GM18858 (cell line): ENCODE measurements around the gene LIN7C.

Source experiments
- ATAC-seq: cut with Tn5 transposase; IDR thresholded peaks from one replicate; pipeline ENCODE4 v1.9.1; 2021; ENCODE audit not compliant: unreplicated experiment

LIN7C gene

DNA sequence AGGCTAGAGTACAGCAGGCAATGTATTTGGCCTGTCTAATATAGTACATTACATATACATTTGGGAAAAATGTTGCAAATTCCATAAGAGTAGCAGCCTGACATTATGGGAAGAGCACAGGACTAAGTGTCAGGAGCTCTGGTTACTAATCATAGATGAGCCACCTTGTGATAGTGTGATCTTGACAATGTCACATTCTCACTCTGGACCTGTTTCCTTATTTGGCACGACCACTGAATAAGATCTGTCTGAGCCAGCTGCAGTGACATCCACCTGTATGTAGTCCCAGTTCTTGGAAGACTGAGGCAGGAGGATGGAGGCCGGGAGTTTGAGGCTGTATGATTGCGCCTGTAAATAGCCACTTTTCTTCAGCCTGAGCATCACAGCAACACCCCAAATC, 5.7 kb upstream of the LIN7C start:
- no peak for ATAC-seq

DNA sequence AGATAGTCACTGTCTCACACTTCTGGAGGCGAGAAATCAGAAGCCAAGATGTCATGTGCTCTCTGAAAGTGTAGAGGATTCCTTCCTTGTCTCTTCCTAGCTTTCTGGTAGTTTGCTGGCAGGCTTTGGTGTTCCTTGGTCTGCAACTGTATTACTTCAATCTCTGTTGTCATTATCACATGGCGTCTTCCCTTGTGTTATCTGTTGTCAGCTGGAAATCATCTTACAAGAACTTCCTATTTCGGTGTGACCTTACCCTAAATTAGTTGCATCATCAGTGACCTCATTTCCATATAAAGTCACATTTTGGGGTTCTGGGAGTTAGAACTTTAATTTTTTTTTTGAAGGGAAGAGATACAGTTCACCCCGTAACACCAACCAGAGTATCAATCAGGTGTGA, 3.3 kb upstream of the LIN7C start:
- no peak for ATAC-seq

DNA sequence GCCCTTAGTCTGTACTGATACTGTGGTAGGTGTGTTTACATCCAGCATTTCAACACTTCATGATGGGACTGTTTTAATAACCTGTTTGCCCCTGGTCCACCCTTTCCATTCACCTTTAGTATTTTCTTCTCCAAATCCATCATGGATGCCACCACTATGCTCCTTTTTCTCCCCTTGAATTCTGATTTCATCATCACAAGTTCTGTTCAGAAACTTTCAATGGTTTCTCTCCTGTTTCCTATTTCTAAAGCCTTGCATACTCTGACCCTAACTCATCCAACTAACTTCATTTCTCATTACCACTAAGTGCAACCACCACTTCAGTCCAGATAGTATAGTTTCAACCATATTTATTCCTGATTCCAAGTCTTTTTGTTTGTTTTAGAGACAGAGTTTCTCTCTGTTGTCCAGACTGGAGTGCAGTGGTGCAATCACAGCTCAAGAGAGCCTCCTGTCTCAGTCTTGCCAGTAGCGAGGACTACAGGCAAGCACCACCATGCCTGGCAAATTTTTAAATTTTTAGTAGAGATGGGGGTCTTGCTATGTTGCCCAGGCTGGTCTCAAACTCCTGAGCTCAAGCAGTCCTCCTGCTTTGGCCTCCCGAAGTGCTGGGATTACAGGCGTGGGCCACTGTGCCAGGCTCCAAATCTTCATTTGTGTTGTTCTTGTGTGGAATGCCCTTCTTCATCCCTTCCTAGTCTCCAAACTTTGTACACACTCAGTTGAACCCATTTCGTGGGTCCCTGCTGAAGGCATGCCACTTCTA, 1.2 kb upstream of the LIN7C start:
- no peak for ATAC-seq

DNA sequence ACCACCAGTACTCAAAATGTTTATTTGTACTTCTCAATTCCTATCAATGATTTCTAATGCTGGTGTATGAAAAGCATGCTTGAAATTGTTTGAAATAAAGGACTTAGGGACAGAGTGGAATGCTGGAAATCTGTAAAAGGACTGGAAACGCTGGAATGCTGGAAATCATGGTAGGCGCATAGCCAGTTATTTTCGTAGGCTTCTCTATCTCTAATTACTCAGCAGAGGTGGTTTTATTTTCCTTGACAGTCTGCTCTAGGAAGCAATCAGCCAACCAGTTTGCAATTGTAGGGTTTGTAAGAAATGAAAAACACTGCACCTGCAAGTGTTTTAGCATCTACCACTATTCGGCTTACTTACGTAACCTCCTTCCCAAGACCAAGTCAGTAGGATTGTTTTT, 788 bp downstream of the LIN7C start:
- ATAC-seq = no peak

DNA sequence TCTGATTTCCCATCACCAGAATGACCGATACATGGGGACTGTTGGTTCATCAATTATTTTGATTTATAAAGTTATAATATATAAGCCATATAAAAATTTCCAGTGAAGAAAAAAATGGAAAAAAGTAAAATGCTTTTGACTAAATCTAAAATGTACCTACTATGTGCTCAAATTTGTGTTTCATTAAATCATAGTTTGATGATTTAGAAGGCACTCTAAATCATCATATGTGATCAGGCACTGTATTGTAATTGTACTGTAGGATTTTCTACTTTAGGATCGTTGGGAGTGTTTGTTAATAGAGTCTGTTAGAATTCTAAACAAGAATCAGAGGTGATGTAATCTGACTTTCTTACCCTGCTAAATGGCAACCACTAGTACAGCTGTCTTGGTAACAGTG, 2.4 kb downstream of the LIN7C start:
- ATAC-seq = no peak

DNA sequence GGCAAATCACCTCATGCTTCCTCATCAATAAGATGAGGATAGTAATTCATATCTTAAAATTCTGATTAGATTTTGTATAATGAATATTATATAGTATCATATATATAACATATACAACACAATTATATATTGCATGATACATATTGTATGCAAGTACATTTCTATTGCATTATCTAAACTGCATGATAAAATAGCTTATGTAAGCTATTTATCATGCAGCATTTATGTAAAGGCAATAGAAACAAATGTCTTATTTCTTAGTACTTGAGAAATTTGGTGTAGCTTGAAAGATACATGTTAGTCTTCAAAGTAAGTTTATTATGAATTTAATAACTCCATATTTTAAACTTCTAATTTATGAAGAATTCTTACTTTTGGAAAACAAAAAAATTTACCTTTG, 5.5 kb downstream of the LIN7C start:
- no peak for ATAC-seq

DNA sequence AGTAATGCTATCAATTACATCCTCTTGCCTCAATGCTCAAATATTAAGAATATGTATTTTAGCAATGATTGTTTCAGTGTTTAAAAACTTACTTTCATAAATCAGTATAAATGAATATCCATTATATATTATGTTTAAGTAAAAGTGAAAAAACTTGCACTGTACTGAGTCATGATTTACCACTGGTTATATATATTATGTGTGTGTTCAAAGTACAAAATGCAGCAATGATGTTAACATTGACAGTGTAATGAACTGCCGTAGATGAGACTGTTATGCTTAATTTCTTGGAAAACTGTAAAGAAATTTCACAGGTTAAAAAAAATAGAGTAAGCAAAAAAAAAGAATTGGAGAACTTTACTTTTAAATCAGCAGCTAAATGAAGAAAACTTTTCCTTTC, 8.7 kb downstream of the LIN7C start:
- ATAC-seq = no peak

DNA sequence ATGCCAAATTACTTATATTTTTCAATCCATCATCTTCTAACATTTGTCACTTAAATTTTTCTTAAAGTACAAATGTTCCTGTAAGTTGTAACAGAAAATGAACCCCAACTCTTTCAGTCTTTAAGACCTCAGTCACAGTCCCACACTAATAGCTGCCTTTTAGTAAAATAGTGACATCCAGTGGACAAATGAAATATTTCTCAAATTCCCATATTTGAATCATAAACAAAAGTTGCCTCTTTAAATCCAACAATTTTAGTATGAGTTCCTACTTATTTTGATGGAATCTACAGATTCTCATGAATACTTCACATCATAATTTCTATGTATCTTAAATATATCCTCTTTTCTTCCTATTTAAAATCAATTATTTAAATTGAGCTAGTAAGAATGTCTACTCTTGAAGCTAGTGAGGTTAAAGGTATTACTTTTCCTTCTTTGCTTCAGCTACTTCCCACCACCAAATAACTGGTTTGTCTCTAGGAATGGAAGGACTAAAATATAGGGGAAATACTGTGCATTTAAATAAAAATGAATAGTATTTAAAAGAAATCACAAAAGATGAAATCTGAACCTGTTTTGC, 9.2 kb downstream of the LIN7C start:
- ATAC-seq = peak; percentile 83

DNA sequence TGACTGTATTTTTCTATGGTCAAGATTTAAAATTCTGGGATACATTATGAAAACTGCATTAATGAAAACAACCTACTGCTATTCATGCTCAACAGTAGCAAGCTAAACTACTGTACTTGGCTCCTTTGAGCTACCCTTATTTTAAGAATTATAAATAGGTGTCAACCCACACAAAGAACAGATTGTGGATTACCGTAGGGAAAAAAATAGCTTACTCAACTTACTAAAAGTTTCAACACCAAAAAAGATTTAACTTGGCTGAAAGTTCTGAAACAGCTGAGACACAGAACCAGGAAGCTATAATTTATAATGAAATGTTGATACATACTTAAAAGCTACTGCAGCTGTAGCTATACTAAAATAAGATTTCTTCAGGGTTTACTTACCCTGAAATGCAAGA, 10.1 kb downstream of the LIN7C start:
- no peak for ATAC-seq

DNA sequence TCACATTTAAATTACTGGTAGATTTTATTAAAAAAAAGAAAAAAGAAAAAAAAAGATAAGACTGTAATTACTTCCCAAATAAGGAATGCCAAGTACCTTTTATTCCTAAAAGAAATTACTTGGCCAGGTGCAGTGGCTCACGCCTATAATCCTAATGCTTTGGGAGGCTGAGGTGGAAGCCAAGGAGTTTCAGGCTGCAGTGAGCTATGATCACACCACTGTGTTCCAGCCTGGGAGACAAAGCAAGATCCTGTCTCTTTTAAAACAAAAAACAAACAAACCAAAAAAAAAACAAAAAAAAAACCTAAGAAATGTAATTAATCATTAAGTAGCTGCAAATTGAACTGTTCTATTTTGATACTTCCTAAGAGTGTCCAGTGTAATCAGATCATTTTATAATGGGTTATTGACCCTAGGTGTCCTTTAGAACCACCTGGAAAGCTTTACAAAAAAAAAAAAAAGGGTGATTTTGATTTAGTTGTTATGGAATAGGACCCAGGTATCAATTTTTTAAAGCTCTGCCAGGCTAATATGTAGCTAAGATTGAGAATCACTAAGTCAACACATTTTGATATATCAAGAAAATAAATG, 10.8 kb downstream of the LIN7C start:
- ATAC-seq = no peak

DNA sequence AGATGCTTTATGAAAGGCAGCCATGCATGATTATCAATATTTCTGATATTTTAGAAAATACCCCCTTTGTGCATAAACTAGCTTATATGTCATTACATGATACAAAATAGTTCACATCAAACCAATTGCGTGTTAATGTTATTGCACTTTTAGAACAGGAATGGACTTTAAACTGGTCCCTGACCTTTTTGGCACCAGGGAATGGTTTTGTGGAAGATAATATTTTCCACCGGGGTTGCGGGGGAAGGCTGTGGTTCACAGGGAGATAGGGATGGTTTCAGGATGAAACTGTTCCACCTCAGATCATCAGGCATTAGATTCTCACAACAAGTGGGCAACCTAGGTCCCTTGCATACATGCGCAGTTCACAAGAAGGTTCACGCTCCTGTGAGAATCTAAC, 17.5 kb downstream of the LIN7C start:
- ATAC-seq = no peak

DNA sequence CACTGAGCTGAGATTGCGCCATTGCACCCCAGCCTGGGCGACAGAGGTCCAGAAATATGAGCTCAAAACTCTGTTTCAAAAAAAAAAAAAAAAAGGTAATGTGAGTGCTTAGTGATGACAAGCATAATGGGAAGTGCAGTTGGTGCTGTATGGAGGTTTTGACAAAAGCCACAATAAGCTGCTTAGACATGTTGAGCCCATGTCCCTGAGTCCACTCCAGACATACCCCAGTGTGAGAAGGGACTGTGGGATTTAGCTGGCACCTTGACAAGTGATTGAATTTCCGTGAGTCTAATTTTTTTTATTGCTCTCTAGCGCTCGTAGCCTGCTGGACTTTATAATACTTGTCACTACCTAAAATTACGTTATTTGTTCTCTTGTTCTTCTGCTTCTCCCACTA, 18.9 kb downstream of the LIN7C start:
- no peak for ATAC-seq

DNA sequence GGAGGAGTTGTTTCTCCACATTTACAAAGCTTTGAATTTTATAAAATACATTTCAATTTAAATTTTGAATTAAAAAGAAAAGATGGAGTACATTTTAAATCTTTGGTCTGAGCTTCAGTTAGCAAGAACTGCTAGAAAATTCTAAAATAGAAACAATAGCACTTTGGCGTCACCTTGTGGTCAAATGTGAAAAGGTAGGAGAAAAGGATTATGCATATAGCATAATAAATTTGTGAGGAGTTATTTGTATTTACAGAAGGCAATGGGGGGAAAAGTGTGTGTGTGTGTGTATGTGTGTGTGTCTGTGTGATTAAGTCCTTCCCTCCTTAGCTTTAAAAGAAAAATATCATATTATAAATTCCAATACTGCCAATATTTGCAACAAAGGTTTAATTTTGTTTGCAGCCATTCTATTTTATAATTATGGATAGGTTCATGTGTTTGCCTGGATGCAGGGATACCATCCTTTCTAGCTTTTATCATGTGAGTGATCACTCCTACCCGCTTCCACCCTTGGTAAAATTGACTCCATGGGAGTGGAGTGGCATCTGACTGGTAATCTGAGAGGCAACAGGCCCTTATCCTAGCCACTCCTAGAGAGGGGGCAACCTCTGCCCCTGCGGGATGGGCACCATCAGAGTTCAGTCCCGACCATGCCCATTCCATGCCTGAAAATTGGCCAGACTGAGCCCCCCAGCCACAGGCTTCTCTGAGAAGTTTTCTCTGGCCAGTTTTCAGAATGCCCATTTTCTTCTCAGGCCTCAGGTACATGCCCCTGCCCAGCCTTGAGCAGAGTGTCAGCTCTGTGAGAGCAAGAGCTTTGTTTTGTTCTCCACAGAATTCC, 20.4 kb downstream of the LIN7C start:
- ATAC-seq = peak; percentile 67

DNA sequence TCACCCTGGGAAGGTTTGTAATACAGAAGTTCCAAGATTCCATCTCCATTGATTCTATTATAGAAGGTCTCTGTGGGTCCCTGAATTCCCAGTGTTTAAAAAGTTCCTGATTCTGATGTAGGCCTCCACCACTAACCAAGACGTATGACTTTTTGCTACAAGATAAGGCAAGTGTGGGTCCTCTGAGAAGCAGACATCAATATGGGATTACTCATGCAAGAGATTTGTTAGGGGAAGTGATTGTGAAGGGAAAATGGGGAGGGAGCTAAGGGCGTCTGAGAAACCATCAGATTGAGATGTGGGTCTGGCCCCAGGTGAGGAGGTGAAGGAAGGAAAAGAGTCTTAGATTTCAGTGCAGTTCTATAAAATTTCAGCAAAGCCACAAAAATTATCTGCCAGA, 23.8 kb downstream of the LIN7C start:
- ATAC-seq = no peak

DNA sequence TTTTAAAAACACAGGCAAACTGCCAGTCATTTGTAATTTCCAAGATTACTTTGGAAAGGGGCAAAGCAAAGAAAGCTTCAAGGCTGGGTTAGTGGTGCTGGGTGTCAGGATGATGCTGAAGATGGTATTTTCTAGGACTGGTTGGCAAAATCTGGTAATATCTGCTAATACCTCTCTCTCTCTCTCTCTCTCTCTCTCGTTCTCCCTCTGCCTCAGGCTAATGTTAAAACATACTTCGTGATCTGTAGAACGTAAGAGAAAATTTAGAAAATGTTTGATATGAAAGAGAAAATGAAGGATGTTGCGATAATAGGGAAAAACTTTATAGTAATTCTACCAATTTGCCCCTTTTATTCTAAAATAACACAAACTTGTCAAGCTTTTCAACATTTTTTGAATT, 24.6 kb downstream of the LIN7C start:
- ATAC-seq = no peak

DNA sequence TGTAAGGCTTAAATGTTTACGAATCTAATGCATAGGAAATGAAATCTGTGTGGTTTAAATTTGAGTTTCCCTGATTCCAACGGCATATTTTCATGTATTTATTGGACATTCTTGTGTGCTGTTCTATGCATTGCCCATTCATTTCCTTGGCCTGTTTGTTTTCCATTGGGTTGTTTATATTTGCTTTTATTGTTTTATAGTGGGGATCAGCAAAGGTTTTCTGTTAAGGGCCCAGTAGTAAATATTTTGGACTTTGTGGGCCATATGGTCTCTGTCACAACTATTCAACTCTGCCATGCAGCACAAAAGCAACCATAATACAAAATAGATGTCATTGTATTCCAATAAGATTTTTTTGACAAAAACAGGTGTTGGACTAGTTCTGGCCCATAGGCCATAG, 28.7 kb downstream of the LIN7C start:
- ATAC-seq = no peak

DNA sequence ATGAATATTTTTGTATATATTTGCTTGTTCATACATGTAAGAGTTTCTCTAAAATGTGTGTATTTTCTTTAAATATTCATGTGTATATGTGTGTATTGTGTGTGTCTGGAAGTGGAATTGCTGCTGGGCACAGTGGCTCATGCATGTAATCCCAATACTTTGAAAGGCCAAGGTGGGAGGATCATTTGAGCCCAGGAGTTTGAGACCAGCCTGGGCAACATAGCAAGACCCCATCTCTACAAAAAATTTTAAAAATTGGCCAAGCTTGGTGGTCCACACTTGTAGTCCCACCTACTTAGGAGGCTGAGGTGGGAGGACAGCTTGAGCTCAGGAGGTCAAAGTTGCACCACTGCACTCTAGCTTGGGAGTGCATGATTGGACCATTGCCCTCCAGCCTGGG, 29.3 kb downstream of the LIN7C start:
- ATAC-seq = no peak

DNA sequence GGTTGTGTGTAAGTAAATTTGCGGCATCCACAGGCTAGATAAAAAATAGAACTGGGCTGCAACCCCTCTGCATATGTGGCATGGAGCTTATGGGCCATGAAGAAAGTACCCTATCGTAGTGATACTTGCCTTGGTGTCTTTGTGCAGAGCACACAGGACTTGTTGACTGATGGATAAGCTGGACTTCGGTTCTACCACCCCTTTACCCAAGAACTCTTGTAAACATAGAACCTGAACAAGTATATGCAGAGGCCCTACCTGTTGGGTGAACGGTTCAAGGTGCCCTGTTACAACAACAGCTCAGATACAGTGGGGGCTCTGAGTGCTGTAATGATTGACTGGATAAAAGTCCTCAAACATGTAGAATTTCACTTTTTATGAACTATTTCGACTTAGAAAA, 30.9 kb downstream of the LIN7C start:
- no peak for ATAC-seq

DNA sequence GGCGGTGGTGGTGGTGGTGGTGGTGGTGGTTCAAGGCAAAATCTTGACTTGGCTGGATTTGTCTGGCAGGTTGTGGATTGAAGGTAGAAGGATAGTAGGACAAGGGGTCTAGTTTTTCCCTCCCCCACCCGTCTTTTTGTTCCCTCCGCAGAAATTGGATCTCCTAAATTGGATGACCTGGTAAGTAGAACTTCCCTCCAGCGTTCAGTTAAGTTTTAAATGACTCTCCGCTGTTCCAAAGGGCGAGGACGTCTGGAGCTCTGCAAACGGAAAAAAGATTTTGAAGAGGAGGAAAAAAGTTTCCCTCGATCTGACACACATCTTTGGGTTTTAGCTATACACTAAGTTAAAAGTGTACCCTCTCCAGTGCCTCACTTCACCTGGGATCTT, 33.6 kb downstream of the LIN7C start:
- no peak for ATAC-seq

DNA sequence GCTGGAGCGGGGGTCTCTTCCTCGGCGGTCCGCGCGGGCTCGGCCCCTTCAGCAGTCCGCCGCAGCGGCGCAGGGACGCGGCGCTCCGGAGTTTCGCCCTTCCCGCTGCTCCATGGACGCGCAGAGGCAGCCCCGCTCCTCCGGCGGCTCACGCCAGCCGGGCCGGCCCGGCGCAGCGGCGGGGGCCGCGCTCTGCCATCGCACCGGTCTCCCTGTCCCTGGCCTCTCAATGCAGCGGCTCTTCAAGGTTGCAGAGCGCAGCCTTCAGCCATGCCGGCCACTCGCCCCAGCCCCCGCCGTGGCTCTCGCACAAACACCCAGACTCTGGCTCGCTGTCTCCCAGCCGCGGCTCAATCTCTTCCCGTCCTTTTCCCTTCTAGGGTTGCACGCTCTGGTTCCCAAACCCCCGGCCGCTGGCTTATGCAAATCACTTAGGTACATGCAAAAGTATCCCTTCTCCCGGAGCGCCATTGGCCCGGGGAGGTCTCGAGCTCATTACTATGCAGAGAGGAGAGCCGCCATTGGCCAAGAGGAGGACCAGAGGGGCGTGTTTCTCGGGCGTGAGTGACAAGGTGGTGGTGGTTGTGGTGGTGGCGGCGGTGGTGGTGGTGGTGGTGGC, 34.1 kb downstream of the LIN7C start, which contains the start of gene LGR4:
Gene LGR4 (minus strand): TSS at position 393 of the 619 bp plus-strand sequence. CDS start 488 bp downstream, outside the sequence.
- peak; percentile 62 for ATAC-seq
